Ramos (cell line): ENCODE data around the gene ZFYVE26.

Experiments
- in situ Hi-C: fragments of 300-500 bp; cut with MboI; formaldehyde crosslinking; loops from one replicate; pipeline ENCODE4 v1.14.3; 2022; ENCODE audit warnings: low sequenced_read_pairs; ENCODE audit not compliant: unreplicated experiment

ZFYVE26 gene

DNA sequence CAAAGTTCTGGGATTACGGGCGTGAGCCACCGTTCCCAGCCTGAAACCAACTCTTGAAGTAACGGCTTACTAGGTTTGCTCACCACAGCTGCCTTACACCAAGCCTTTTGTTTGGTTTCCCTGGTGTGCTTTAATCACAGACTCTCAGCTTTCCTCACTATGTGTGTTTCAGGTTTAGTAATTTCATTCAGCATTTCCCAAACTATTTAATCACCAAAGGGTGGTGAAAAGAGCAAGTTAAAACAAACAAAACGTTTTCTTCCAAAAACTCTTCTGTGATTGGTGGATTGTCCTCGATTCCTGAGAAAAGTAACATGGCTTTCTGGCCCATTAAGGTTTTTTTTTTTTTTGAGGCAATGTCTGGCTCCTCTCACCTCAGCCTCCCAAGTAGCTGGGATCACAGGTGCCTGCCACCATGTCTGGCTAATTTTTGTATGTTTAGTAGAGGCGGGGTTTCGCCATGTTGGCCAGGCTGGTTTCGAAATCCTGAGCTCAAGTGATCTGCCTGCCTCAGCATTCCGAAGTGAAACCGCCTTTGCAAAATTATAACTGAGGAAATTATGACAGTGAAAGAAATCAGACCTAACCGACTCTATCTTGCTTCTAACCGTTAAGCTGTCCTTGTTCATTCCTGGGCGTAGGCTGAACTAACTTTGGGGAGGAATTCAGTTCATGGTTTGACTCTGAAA is 1.5 kb upstream of the ZFYVE26 start:
- in situ Hi-C loops, result no loop called here

DNA sequence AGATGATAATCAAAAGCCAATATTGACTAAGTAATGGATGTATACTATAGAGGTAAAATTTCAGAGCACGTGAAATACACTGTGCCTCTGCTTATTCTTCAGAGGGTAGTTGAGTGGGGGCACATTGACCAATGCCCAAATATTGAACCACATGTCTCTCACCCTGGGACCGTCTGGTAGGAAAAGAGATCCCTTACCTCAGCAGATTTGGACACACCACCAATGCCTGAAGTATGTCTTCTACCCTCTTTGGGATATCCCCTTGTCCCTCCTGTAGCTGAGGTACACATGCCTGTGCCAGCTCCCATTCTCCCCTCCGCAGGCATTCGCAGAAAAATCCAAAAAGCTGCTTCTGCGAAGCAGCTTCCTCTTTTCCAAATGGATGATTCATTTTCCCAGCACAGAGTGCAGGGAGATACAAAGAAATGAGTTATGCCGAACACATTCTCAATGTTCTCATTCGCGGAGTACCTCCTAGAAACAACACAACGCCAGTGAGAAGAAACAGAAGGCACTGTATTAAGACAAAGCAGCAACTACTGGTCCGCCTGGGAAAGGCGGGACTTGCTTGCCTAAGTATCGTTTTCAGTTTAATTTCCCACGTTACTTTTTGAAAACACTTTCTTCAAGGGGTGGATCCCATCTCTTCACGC is 691 bp downstream of the ZFYVE26 start:
- in situ Hi-C loops, result no loop called here

DNA sequence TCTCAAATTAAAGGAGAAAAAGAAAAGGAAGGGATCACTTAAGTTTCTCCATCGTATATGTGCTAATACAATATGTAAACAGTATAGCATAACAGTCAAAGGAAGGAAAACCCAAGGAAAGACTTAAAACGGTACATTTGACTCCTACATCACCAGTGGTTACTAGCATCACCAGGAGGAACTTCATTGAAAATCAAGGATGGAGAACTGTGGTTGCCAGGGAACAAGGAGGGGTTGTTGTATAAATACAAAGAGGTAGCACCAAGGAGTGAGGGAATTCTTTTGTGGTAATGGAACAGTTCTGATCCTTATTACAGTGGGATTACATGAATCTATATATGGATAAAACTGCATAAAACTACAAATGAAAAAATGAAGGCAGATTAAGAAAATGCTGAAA is 1.6 kb downstream of the ZFYVE26 start:
- in situ Hi-C loops, result no loop called here

DNA sequence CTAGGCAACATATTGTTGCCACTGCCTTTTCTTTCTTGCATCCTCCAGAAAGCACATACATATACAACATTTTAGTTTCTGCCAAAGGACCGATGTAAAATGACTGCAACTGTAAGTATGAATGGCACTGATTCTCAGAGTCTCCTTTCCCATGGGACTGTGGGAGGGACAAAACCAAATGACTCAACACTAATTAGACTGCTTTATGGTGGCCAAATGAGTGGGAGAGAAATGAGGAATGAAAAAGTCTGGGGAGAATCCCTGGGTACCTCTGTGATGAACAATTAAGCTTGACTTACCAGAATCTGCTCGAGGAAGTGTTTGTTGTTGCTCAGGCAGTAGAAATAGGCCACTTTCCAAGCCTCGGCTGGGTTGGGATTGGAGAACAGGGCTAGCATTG is 10.1 kb downstream of the ZFYVE26 start:
- in situ Hi-C loops, result no loop called here

DNA sequence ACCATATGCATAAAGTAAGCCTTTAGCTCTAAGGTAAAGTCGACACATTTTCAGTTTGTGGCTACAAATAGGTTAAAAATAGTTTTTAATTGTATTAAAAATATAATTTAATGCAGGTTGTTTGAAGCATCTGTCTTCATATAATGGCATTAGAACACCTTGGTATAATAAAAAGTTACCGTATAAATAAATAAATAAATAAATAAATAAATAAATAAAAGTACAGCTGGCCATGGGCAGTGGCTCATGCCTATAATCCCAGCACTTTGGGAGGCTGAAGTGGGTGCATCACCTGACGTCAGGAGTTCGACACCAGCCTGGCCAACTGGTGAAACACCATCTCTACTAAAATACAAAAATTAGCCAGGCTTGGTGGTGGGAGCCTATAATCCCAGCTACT is 15.6 kb downstream of the ZFYVE26 start:
- in situ Hi-C loops, result no loop called here

DNA sequence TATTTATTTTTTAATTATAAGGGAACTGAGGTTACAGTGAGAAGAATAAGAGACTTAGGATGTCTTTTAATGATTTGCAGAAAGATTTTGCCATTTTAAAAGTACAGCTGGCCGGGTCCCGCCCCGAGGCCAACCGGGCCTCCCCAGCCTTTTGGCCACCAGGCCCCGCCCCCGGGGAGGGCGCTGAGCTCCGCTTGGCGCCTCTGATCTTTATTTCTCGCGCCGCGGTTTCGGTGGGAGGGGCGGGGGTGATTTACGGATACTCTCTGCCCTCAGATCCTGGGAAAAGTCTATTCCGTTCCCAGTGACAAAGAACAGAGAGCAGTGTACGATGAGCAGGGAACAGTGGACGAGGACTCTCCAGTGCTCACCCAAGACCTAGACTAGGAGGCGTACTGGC is 17.7 kb downstream of the ZFYVE26 start:
- in situ Hi-C loops, result no loop called here

DNA sequence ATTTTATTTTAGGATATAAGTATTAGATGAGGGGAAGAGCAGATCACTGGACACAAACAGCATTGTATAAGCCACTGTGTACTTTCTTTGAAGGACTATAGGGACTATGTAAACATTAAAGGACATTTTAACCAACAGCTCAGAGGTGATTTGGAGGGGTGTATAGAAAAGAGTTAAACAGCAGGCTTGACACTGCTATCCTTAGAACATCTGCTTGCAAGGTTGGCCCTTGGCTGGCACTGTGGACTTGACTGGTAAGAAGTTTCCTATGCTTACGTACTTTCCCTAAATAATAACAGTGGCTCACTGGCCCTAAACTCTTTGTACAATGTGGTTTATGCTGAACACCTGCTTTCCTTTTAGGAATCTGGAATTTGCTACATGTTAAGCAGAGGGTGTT is 28.7 kb downstream of the ZFYVE26 start:
- in situ Hi-C loops, result no loop called here

DNA sequence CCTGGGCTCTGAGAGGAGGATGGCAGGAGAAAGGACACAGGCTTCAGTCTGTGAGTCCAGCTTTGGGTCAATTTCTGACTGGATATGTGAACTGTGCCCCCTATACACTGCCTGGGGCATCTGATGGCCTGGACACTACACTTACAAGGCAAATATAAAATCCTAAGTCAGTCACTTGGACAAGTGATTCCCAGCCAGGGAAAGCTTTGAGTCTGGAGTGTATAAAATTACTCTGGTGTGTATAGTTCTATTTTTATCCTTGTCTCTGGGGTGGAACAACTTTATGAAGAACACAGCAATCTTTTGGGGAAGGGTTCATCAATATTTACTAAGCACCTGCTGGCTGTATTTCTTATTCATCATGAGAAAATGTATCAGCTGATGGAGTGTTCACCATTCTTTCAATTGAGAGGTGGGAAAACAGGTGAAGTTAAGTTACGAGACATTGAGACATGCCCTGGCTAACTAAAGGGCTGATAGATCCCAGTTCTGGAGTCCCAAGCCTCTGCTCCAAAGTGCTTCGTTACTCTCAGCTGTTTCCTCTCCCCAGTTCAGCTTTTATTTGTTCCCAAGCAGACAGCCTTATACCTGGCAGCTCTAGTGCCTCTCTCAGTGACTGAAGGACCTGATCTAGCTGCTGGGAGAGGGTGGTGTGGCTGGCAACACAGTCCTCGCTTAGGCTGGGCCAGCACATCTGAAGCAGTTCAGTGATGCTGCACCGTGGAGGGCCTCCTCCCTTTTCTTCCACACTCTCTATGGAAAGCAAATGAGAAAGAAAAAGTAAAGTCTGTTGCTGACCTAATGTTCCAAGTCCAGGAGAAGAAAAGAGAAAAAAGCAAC is 30.9 kb downstream of the ZFYVE26 start:
- in situ Hi-C loops, result no loop called here

DNA sequence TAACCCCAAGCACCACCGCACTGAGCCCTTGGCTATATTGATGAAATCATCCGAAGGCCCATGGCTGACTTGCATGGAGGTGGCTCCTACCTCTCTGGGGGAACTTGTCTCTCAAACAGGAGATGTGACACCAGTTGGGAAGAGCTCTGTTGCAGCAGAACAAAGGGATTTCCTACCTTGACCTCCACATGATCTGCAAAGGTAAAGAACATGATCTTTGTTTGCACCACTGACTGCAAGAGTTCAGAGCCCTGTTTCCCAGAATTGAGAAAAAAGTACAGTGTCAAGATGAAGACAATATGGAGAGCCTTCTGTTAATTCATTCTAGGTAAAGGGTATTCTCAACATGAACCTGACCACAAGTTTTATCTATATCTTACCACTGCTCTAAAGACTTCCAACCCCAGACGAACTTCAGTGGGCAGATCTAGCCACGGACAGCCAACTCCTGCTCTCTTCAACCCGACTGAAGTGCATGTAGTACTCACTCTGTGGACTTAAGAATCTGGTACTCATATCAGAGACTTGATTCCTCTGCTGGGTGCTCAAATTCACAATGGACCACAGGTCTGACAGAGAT is 32.1 kb downstream of the ZFYVE26 start:
- in situ Hi-C loops, result no loop called here

DNA sequence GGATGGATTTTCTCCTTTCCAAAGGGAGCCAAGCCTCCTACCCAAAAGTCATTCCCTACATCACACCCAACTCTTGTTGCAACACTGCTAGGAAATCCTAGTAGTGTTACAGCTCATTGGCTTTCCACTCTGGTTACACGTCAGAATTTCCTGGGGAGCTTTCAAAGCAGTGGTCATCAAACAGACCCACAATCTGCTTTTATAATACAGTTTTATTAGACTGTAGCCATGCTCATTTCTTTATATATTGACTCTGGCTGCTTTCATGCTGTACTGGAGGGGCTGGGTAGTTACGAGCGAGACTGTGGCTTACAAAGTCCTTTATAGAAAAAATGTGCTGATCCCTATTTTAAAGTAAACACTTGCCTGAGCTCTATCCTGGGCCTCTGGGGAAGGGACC is 34.3 kb downstream of the ZFYVE26 start:
- in situ Hi-C loops, result no loop called here

DNA sequence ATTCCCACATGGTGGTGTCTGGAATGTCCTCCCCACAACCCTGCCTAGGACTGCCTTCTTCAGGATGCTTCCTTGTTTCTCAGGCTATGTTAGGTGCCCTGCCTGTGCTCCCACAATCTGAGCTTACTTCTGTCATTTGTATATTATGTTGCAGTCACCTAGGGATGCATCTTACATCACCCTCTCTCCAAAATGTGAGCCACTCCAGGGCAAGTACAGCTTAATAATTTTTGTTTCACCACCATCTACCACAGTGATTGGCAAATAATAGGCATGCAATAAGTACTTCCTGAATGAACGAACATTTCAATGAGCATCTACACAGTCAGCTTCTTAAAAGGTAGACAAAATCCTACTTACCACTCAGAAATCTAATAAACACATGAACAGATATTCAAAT is 37.6 kb downstream of the ZFYVE26 start:
- in situ Hi-C loops, result no loop called here

DNA sequence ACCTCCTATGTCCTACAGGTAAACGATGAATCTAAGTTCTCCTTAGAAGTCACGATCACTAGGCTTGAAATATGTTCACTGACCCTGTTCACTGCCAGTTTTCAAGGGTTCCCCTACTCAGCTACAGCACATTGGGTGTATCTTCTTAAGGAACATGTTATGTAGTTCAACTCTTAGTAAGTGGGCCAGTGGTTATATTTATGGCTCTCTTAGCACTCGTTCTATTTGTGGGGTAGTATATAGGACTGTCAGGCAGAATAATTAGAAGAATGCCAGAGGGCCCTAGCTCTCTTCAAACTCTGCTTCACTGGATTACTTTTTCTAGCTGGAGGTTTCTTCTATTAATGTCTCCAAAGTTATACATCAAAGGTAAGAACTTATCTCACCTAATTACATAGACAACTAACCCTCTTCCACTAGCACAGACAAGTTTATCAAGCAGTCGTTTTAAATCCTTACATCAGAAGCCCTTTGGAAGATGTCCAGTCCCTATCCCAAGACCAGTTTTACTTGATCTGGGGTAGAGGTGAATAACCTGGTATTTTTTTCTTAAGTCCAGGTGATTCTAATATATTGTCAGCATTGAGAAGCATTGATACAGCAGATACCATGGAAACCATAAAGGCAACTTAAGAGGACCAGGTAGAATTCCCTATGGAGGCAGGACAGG is 39.6 kb downstream of the ZFYVE26 start:
- in situ Hi-C loops, result no loop called here

DNA sequence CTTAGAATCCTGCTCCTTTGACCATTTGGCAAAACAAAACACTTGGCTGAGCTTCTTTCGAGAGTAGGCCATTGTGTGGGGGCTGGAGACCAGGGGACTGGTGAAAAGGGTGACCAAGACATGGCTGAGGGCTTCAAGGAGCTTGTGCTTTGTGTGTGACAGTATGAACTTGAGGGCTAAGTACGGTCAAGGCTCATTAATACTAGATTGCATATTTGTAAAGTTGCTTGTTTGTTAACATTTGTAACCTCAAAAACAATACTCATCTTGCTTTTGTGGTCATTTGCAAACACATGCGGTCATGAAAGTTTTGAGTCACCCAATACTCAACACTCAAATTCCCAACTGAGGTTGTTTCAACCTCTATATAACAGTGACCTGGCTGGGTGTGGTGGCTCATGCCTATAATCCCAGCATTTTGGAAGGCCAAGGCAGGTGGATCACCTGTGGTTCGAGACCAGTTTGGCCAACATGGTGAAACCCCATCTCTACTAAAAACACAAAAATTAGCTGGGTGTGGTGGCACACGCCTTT is 42.5 kb downstream of the ZFYVE26 start:
- in situ Hi-C loops, result no loop called here

DNA sequence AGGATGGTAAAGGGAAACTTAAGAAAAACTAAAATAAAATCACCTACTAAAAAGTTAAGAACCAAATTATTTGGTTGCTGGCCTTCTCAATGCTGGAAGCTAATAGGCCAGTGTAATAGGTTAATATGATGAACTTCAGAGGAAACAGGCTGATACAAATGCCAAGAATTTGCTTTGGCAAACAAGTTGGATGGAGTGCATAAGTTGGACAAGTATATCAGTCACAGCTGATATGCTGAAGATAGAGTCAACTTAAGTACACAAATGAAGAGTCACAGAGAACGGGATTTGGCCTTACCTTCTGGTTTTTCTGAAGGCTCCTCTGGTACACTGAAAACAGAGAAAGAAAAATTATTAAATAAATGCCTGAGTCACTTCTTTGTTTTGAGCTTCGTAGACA is 48.2 kb downstream of the ZFYVE26 start:
- in situ Hi-C loops, result no loop called here

DNA sequence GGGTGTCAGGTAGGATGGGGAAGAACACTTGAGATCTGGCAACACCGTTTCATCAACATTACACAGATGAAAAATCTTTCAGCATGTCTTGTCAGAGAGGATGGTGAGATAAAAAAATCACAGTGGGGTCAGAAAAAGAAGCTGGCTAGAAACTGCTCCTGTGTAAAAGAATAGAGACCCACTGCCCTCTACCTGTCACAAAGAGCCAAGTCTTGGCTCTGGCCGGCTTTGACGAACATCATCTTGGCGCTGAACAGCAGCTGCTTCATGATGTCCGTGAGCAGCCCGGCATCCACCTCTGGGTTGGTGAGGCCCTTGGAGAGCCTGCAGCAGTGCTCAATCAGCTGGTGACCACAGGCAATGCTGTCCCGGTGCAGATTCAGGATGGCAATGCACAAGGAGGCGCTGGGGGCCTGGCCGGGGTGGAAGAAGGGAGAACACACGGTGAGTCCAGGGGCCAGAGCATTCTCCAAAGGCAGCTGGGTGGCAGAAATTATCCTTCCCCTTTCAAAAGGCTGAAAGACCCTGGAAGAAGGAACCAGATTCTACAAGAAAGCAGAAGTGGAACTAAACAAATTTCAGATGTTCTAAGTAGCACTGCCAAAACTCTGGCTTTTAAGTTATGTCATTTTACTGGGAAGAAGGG is 50.2 kb downstream of the ZFYVE26 start:
- in situ Hi-C loops, result no loop called here

DNA sequence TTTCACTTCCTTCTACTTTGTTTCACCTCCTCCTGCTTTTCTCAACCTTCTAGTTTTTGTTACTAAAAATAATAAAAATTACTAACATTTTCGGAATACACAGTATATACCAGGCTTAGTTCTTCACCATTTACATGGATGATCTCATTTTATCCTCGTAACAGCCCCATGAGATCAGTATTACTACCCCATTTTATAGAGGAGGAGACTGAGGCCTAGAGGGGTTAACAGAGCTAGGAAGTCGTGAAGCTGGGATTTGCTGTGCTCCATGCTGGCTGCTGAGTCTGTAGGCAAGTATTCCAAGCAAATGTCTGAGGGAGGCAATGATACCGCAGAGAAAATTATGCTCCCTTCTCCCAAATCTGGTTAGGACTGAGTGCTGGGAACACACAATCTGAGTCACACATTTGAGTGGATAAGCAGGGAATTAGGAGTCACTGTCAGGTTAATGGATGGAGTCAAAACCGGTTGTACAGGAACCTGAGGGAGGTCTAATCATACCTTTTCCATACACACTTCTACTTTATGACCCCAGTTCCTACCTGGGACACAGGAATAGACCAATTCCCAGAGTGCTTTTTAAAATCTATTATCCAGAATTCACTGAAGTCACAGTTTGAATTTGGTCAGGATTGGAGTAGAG is 51.1 kb downstream of the ZFYVE26 start:
- in situ Hi-C loops, result no loop called here

DNA sequence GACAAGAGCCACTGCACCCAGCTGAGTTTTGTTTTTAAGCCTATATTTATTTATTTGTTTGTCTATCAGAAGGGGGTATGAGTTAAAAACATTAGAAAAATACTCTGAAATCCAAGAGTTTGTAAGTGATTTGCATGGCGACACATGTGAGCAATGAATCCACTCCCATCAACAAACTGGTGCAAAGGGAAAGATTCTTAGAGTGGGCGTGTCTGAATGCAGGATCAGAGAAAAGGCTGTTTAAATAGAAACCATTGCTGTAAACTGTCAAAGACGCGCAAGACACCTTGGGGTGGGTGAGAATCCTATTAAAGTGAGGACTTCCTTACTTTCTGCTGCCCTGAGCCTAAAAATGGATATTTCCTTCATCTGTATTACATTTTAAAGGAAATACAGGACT is 51.9 kb downstream of the ZFYVE26 start:
- in situ Hi-C loops, result no loop called here

DNA sequence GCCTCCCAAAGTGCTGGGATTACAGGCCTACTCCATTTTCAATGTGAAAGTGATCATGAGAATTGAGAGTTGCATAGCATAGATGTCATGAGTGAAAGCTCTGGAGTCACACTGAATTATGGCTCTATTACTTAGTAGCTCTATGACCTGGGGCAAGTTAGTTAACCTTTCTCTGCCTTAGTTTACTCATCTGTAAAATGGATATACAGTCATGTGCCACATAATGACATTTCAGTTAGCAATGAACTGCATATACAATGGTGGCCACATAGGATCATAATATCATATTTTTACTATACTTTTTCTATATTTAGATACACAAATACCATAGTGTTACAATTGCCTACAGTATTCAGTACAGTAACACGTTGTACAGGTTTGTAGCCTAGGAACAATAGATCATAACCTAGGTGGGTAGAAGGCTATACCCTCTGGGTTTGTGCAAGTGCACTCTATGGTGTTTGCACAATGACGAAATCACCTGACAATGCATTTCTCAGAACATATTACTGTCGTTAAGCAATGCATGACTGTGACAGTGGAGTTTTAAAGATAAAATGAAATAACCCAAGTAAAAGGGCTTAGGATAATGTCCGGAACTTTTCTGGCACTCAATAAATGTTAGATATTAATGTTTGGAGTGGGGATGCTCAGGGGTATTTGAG is 53.1 kb downstream of the ZFYVE26 start:
- in situ Hi-C loops, result no loop called here

DNA sequence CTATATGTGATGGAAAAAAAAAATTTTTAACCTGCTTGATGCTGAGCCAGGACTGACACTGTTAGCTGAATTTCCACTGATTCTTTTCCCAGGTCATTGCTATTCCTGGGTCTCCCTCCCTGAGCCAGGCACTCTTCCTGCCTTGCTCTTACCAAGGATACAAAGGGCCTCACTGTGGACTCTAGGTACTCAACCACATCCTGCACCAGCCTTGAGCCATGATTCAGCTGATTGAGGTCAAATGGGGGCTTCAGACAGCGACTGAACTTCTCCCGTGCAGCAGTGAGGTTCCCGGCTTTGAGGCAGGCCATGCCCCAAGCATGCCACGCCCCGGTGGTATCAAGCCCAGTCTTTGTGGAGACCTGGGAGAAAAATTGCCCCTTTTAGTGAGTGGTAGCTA is 54.3 kb downstream of the ZFYVE26 start:
- in situ Hi-C loops, result no loop called here
